HFFc6 (cell line): ENCODE data around the gene MTRF1. TPM values are rescaled to one million over a fixed set of nuclear protein-coding genes. Genes with fewer than 3 reads are reported as not detected.
"Not testable (repeated sequence)": the region's sequence is repeated elsewhere in the genome, so short reads cannot be mapped to it uniquely, and the experiment has no call there.

Experiments used
- DNase-seq: peaks from one replicate; pipeline ENCODE4 v3.0.0-alpha.2; 2018
- H3K27ac Mint-ChIP-seq: 2 replicates; pipeline ENCODE4 v1.8.0; 2020; ENCODE audit warnings: mild to moderate bottlenecking, mixed read lengths
- H3K27me3 Mint-ChIP-seq: 2 replicates; pipeline ENCODE4 v1.8.0; 2021; ENCODE audit warnings: mild to moderate bottlenecking, moderate library complexity, mixed read lengths; ENCODE audit not compliant: insufficient read depth
- H3K36me3 Mint-ChIP-seq: 2 replicates; pipeline ENCODE4 v1.8.0; 2021; ENCODE audit warnings: low read depth, mixed read lengths
- H3K4me1 Mint-ChIP-seq: 2 replicates; pipeline ENCODE4 v1.8.0; 2020; ENCODE audit warnings: low read depth, mixed read lengths
- H3K4me3 Mint-ChIP-seq: 2 replicates; pipeline ENCODE4 v1.8.0; 2020; ENCODE audit warnings: mild to moderate bottlenecking, moderate library complexity, mixed read lengths
- H3K9me3 Mint-ChIP-seq: 2 replicates; pipeline ENCODE4 v1.8.0; 2020; ENCODE audit warnings: mild to moderate bottlenecking, mixed read lengths
- CTCF ChIP-seq: fragments of 200-600 bp; sonication (generic); IDR thresholded peaks from 2 replicates; pipeline ENCODE4 v1.5.0; 2021; ENCODE audit warnings: antibody characterized with exemption, mild to moderate bottlenecking
- total RNA-seq, 6 experiments: library from RNA; stranded (reverse); fragmentation: NEBNext Ultra II Directional; extraction: Animal tissue kit (Norgen Biotek cat#: 25700); gene quantifications; 2 replicates in 1 of 6; 3 replicates in 5 of 6; pipeline ENCODE4 v1.2.3, GENCODE V29; 2021

MTRF1 gene
- total RNA-seq, 6 experiments from 2014 or later: 6.7 to 10.9 (median 9.3) TPM

- H3K4me1 Mint-ChIP-seq: peaks cover 29% of the 10 kb centered on the region
- no peak for DNase-seq
- no peaks in the 10 kb centered on the region for H3K27me3 Mint-ChIP-seq
- TF ChIP-seq CTCF: no peak
- H3K4me3 Mint-ChIP-seq: no peak overlapping the region
- no peak overlapping the region for H3K27ac Mint-ChIP-seq
- H3K36me3 Mint-ChIP-seq: no peaks in the 10 kb centered on the region
- H3K9me3 Mint-ChIP-seq: no peaks in the 10 kb centered on the region
Observed at GRCh38 chr13:41182231-41182630, 81.1 kb downstream of the MTRF1 start.

GRCh38 chr13:41179593-41180250 is 83.7 kb downstream of the MTRF1 start:
- no peak for TF ChIP-seq CTCF
- Mint-ChIP-seq H3K4me3 (peak overlapping the region; percentile 47), H3K36me3 (peaks cover 23% of the 10 kb centered on the region), H3K4me1 (peaks cover 29% of the 10 kb centered on the region), H3K27me3 (no peaks in the 10 kb centered on the region), H3K9me3 (peaks cover 20% of the 10 kb centered on the region), H3K27ac (peak overlapping the region; percentile 65)
- DNase-seq: peak; percentile 56

- H3K27ac Mint-ChIP-seq: no peak overlapping the region
- H3K36me3 Mint-ChIP-seq: peaks cover 28% of the 10 kb centered on the region
- no peak for DNase-seq
- H3K4me3 Mint-ChIP-seq: no peak overlapping the region
- H3K9me3 Mint-ChIP-seq: peaks cover 25% of the 10 kb centered on the region
- peaks cover 29% of the 10 kb centered on the region for H3K4me1 Mint-ChIP-seq
- H3K27me3 Mint-ChIP-seq: no peaks in the 10 kb centered on the region
- TF ChIP-seq CTCF: no peak
Observed at GRCh38 chr13:41178040-41178439, 85.3 kb downstream of the MTRF1 start.

- DNase-seq: no peak
- Mint-ChIP-seq H3K4me1 (peaks cover 34% of the 10 kb centered on the region), H3K4me3 (no peak overlapping the region), H3K36me3 (peaks cover 28% of the 10 kb centered on the region), H3K27me3 (no peaks in the 10 kb centered on the region), H3K27ac (no peak overlapping the region), H3K9me3 (peaks cover 25% of the 10 kb centered on the region)
- no peak for TF ChIP-seq CTCF
Observed at GRCh38 chr13:41177616-41178015, 85.8 kb downstream of the MTRF1 start.

- not testable (repeated sequence) for H3K27me3 Mint-ChIP-seq, DNase-seq, H3K4me3 Mint-ChIP-seq, H3K27ac Mint-ChIP-seq
- Mint-ChIP-seq H3K4me1 (peaks cover 30% of the 10 kb centered on the region), H3K36me3 (peaks cover 28% of the 10 kb centered on the region), H3K9me3 (peaks cover 25% of the 10 kb centered on the region)
Observed at GRCh38 chr13:41175576-41175975, 87.8 kb downstream of the MTRF1 start.

Other genes with a start within 250 kb of the MTRF1 start
- 10 to 100 TPM; 25.5 to 37.7 (median 33.4) TPM for gene ELF1, start 244.3 kb downstream of the MTRF1 start, total RNA-seq
- gene WBP4, start 202.1 kb downstream of the MTRF1 start, total RNA-seq: 10 to 100 TPM; 12.0 to 16.2 (median 14.6) TPM
- 10 to 100 TPM; 10.8 to 13.0 (median 11.4) TPM for gene KBTBD6, start 130.8 kb downstream of the MTRF1 start, total RNA-seq
- gene KBTBD7, start 69.0 kb downstream of the MTRF1 start, total RNA-seq: 1 to 10 TPM; 4.6 to 6.0 (median 5.3) TPM
- gene NAA16, start 47.7 kb upstream of the MTRF1 start, total RNA-seq: 10 to 100 TPM in 4 of 6 experiments, 1 to 10 TPM in 2; 8.9 to 13.6 (median 10.2) TPM
- gene RGCC, start 194.0 kb upstream of the MTRF1 start, total RNA-seq: under 1 TPM in 1 of 6 experiments, not detected in 5; 0.43 TPM